ENCODE measurements around the gene SMIM33. TPM values are rescaled to one million over a fixed set of nuclear protein-coding genes. Genes with fewer than 3 reads are reported as not detected.
"Not testable (repeated sequence)": the region's sequence is repeated elsewhere in the genome, so short reads cannot be mapped to it uniquely, and the experiment has no call there.

SMIM33 gene
- total RNA-seq, 1 experiment from 2014 or later, result not detected

GRCh38 chr5:139479729-139480128 is 8.9 kb downstream of the SMIM33 start:
- not testable (repeated sequence) for DNase-seq (ENCODE audit: extremely low read depth, low read depth)

- no peak for DNase-seq (ENCODE audit: extremely low read depth, low read depth)
Measured at GRCh38 chr5:139481122-139481533, 10.3 kb downstream of the SMIM33 start.

- DNase-seq (ENCODE audit: extremely low read depth, low read depth), result no peak
Measured at GRCh38 chr5:139481580-139482049, 10.8 kb downstream of the SMIM33 start.

- peak; percentile 40 for DNase-seq (ENCODE audit: extremely low read depth, low read depth)
Measured at GRCh38 chr5:139482050-139482889, 11.5 kb downstream of the SMIM33 start, which contains the start of gene STING1. TSS of gene STING1 (minus strand) at chr5:139482758. CDS start at chr5:139481704, 1,054 bp downstream.

GRCh38 chr5:139482890-139483208 is 12.0 kb downstream of the SMIM33 start:
- not testable (repeated sequence) for DNase-seq (ENCODE audit: extremely low read depth, low read depth)

- DNase-seq (ENCODE audit: extremely low read depth, low read depth), result no peak
Measured at GRCh38 chr5:139486201-139486600, 15.4 kb downstream of the SMIM33 start.

- no peak for DNase-seq (ENCODE audit: extremely low read depth, low read depth)
Measured at GRCh38 chr5:139488260-139488659, 17.5 kb downstream of the SMIM33 start.

- DNase-seq (ENCODE audit: extremely low read depth, low read depth), result no peak
Measured at GRCh38 chr5:139492700-139493192, 21.9 kb downstream of the SMIM33 start.

GRCh38 chr5:139494256-139494655 is 23.5 kb downstream of the SMIM33 start:
- no peak for DNase-seq (ENCODE audit: extremely low read depth, low read depth)

GRCh38 chr5:139494832-139495231 is 24.0 kb downstream of the SMIM33 start:
- DNase-seq (ENCODE audit: extremely low read depth, low read depth), result no peak

- DNase-seq (ENCODE audit: extremely low read depth, low read depth), result no peak
Measured at GRCh38 chr5:139495638-139496435, 25.0 kb downstream of the SMIM33 start.

- no peak for DNase-seq (ENCODE audit: extremely low read depth, low read depth)
Measured at GRCh38 chr5:139501381-139501780, 30.6 kb downstream of the SMIM33 start.

- DNase-seq (ENCODE audit: extremely low read depth, low read depth), result not testable (repeated sequence)
Measured at GRCh38 chr5:139503036-139503817, 32.4 kb downstream of the SMIM33 start.

GRCh38 chr5:139503879-139504278 is 33.1 kb downstream of the SMIM33 start:
- not testable (repeated sequence) for DNase-seq (ENCODE audit: extremely low read depth, low read depth)

- not testable (repeated sequence) for DNase-seq (ENCODE audit: extremely low read depth, low read depth)
Measured at GRCh38 chr5:139504722-139505121, 33.9 kb downstream of the SMIM33 start.

- DNase-seq (ENCODE audit: extremely low read depth, low read depth), result no peak
Measured at GRCh38 chr5:139512786-139513390, 42.1 kb downstream of the SMIM33 start.

- DNase-seq (ENCODE audit: extremely low read depth, low read depth), result peak; percentile 82
Measured at GRCh38 chr5:139513434-139513833, 42.6 kb downstream of the SMIM33 start.

GRCh38 chr5:139513852-139514485 is 43.2 kb downstream of the SMIM33 start:
- DNase-seq (ENCODE audit: extremely low read depth, low read depth), result no peak

- DNase-seq (ENCODE audit: extremely low read depth, low read depth), result no peak
Measured at GRCh38 chr5:139514486-139514856, 43.7 kb downstream of the SMIM33 start.
